Measurements from ENCODE around the gene NRXN3.

NRXN3 gene

GRCh38 chr14:78308079-78308478, 137.9 kb downstream of the NRXN3 start:
- no peak overlapping the region for H3K9ac ChIP-seq (ENCODE audit: low read length in 5 of 5)
- H3K9me3 ChIP-seq (ENCODE audit: control insufficient read depth in 5 of 5, low read length in 5 of 5), result peaks cover 0 to 2% (median 0%) of the 10 kb centered on the region in 5 donors
- H3K27me3 ChIP-seq (ENCODE audit: control insufficient read depth in 5 of 5, insufficient read depth in 4 of 5, low read length in 5 of 5), result no peaks in the 10 kb centered on the region
- no peak overlapping the region for H3K27ac ChIP-seq (ENCODE audit: low read depth, low read length)
- H3K4me1 ChIP-seq (ENCODE audit: control insufficient read depth in 5 of 5, insufficient read depth in 5 of 5, low read length in 5 of 5), result no peaks in the 10 kb centered on the region
- no peak overlapping the region for H3K4me3 ChIP-seq (ENCODE audit: low read depth in 1 of 5, low read length in 5 of 5)
- no peaks in the 10 kb centered on the region for H3K36me3 ChIP-seq (ENCODE audit: control insufficient read depth in 5 of 5, insufficient read depth in 5 of 5, low read length in 5 of 5)

DNA sequence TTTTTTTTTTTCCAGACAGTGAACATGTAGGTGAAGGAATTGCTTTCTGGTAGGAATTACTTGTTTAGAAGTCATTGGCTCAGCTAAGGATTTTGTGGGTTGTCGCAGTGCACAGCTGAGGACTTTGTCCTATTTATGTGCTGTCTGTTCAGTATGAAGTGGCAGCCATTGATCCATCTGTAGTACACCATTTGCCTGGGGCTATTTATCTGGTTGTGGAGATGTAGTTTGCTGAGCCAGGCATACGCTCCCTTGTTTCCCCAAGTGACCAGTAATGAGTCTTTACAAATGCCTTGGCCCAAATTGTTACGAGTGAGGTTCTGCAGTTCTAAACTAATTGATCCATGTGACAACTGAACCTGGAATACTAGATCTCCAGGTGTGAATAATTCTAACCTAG, 140.1 kb downstream of the NRXN3 start:
- no peak overlapping the region for H3K27ac ChIP-seq (ENCODE audit: low read depth, low read length)
- H3K36me3 ChIP-seq (ENCODE audit: control insufficient read depth in 5 of 5, insufficient read depth in 5 of 5, low read length in 5 of 5), result no peaks in the 10 kb centered on the region
- no peaks in the 10 kb centered on the region for H3K4me1 ChIP-seq (ENCODE audit: control insufficient read depth in 5 of 5, insufficient read depth in 5 of 5, low read length in 5 of 5)
- no peaks in the 10 kb centered on the region for H3K9me3 ChIP-seq (ENCODE audit: control insufficient read depth in 5 of 5, low read length in 5 of 5)
- peaks cover 0 to 3% (median 0%) of the 10 kb centered on the region in 5 donors for H3K27me3 ChIP-seq (ENCODE audit: control insufficient read depth in 5 of 5, insufficient read depth in 4 of 5, low read length in 5 of 5)
- no peak overlapping the region for H3K9ac ChIP-seq (ENCODE audit: low read length in 5 of 5)
- H3K4me3 ChIP-seq (ENCODE audit: low read depth in 1 of 5, low read length in 5 of 5), result no peak overlapping the region

GRCh38 chr14:78313499-78313898, 143.3 kb downstream of the NRXN3 start:
- H3K9me3 ChIP-seq (ENCODE audit: control insufficient read depth in 5 of 5, low read length in 5 of 5), result no peaks in the 10 kb centered on the region
- no peak overlapping the region for H3K9ac ChIP-seq (ENCODE audit: low read length in 5 of 5)
- H3K4me3 ChIP-seq (ENCODE audit: low read depth in 1 of 5, low read length in 5 of 5), result no peak overlapping the region
- H3K36me3 ChIP-seq (ENCODE audit: control insufficient read depth in 5 of 5, insufficient read depth in 5 of 5, low read length in 5 of 5), result no peaks in the 10 kb centered on the region
- peaks cover 0 to 3% (median 1%) of the 10 kb centered on the region in 5 donors for H3K27me3 ChIP-seq (ENCODE audit: control insufficient read depth in 5 of 5, insufficient read depth in 4 of 5, low read length in 5 of 5)
- no peaks in the 10 kb centered on the region for H3K4me1 ChIP-seq (ENCODE audit: control insufficient read depth in 5 of 5, insufficient read depth in 5 of 5, low read length in 5 of 5)
- H3K27ac ChIP-seq (ENCODE audit: low read depth, low read length), result no peak overlapping the region

DNA sequence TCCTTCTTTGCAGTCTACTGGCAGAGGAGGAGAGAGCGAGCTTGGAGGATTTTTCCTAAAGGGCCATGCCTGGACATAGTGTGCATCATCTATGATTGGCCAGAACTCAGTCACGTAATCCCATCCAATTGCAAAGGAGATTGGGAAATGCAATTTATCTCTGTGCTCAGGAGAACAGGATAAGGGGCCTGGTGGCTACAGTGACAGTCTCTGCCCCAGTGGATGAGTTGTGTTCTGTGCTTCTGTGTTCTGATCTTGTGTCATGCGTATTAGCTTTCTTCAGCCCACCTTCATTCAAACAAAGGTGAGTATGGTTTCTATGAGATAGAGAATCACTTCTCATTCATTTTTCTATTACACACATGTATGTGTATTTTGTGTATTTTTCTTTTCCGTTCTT, 144.3 kb downstream of the NRXN3 start:
- H3K36me3 ChIP-seq (ENCODE audit: control insufficient read depth in 5 of 5, insufficient read depth in 5 of 5, low read length in 5 of 5), result no peaks in the 10 kb centered on the region
- no peak overlapping the region for H3K9ac ChIP-seq (ENCODE audit: low read length in 5 of 5)
- no peak overlapping the region for H3K27ac ChIP-seq (ENCODE audit: low read depth, low read length)
- peaks cover 2 to 3% (median 3%) of the 10 kb centered on the region in 5 donors for H3K27me3 ChIP-seq (ENCODE audit: control insufficient read depth in 5 of 5, insufficient read depth in 4 of 5, low read length in 5 of 5)
- H3K9me3 ChIP-seq (ENCODE audit: control insufficient read depth in 5 of 5, low read length in 5 of 5), result no peaks in the 10 kb centered on the region
- no peak overlapping the region for H3K4me3 ChIP-seq (ENCODE audit: low read depth in 1 of 5, low read length in 5 of 5)
- H3K4me1 ChIP-seq (ENCODE audit: control insufficient read depth in 5 of 5, insufficient read depth in 5 of 5, low read length in 5 of 5), result no peaks in the 10 kb centered on the region

DNA sequence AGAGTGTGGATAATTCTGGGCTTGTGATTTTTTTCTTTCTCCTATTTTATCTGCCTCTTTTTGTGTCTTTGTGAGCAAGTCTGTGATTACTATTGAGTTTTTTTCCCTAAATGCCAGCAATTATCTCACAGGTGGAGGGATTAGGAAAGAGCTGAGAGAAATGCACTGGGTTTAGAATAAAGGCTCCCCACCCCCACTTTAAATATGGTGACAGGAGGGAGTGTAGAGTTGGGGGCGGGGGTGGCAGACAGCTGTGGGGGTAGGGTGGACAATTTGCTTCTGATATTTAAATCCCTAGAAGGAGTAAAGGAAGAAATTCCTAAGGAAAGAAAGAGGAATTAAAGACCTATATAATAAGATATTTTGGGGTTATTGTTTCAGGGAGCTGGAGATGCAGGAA, 145.9 kb downstream of the NRXN3 start:
- Histone ChIP-seq H3K4me1 (ENCODE audit: control insufficient read depth in 5 of 5, insufficient read depth in 5 of 5, low read length in 5 of 5) (no peaks in the 10 kb centered on the region), H3K27ac (ENCODE audit: low read depth, low read length) (no peak overlapping the region), H3K27me3 (ENCODE audit: control insufficient read depth in 5 of 5, insufficient read depth in 4 of 5, low read length in 5 of 5) (peaks cover 2 to 10% (median 3%) of the 10 kb centered on the region in 5 donors), H3K4me3 (ENCODE audit: low read depth in 1 of 5, low read length in 5 of 5) (no peak overlapping the region), H3K9me3 (ENCODE audit: control insufficient read depth in 5 of 5, low read length in 5 of 5) (no peaks in the 10 kb centered on the region), H3K9ac (ENCODE audit: low read length in 5 of 5) (no peak overlapping the region), H3K36me3 (ENCODE audit: control insufficient read depth in 5 of 5, insufficient read depth in 5 of 5, low read length in 5 of 5) (no peaks in the 10 kb centered on the region)

- no peak overlapping the region for H3K9ac ChIP-seq (ENCODE audit: low read length in 5 of 5)
Measured at GRCh38 chr14:78316786-78317185, 146.6 kb downstream of the NRXN3 start.

DNA sequence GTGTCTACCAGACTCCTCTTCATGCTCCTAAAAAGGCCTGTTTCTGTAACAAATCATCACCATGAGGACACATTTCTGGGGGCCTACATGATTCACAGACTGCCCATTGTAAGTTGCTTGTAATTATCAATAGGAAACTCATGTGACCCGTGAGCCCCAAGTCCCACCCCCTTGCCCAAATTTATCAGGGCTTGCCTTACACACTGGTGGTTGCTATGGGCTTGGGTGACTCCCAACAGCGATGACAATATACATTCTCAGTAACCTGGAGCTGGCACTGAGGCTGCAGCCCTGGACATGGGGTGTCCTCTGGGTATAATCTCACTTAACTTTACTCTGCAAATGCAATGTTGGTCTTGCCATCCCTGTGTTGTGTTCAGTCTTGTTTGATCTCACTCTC, 149.2 kb downstream of the NRXN3 start:
- Histone ChIP-seq H3K27ac (ENCODE audit: low read depth, low read length) (no peak overlapping the region), H3K9ac (ENCODE audit: low read length in 5 of 5) (no peak overlapping the region), H3K9me3 (ENCODE audit: control insufficient read depth in 5 of 5, low read length in 5 of 5) (no peaks in the 10 kb centered on the region), H3K27me3 (ENCODE audit: control insufficient read depth in 5 of 5, insufficient read depth in 4 of 5, low read length in 5 of 5) (peaks cover 2 to 7% (median 3%) of the 10 kb centered on the region in 5 donors), H3K36me3 (ENCODE audit: control insufficient read depth in 5 of 5, insufficient read depth in 5 of 5, low read length in 5 of 5) (no peaks in the 10 kb centered on the region), H3K4me1 (ENCODE audit: control insufficient read depth in 5 of 5, insufficient read depth in 5 of 5, low read length in 5 of 5) (no peaks in the 10 kb centered on the region), H3K4me3 (ENCODE audit: low read depth in 1 of 5, low read length in 5 of 5) (no peak overlapping the region)

More at GRCh38 chr14:78316786-78317185, 146.6 kb downstream of the NRXN3 start:
- H3K36me3 ChIP-seq (ENCODE audit: control insufficient read depth in 5 of 5, insufficient read depth in 5 of 5, low read length in 5 of 5), result no peaks in the 10 kb centered on the region
- H3K27ac ChIP-seq (ENCODE audit: low read depth, low read length), result no peak overlapping the region
- H3K4me3 ChIP-seq (ENCODE audit: low read depth in 1 of 5, low read length in 5 of 5), result no peak overlapping the region
- no peaks in the 10 kb centered on the region for H3K4me1 ChIP-seq (ENCODE audit: control insufficient read depth in 5 of 5, insufficient read depth in 5 of 5, low read length in 5 of 5)
- H3K27me3 ChIP-seq (ENCODE audit: control insufficient read depth in 5 of 5, insufficient read depth in 4 of 5, low read length in 5 of 5), result peaks cover 2 to 10% (median 3%) of the 10 kb centered on the region in 5 donors
- no peaks in the 10 kb centered on the region for H3K9me3 ChIP-seq (ENCODE audit: control insufficient read depth in 5 of 5, low read length in 5 of 5)

GRCh38 chr14:78319887-78320635, 149.9 kb downstream of the NRXN3 start:
- no peak overlapping the region for H3K9ac ChIP-seq (ENCODE audit: low read length in 5 of 5)
- no peaks in the 10 kb centered on the region for H3K9me3 ChIP-seq (ENCODE audit: control insufficient read depth in 5 of 5, low read length in 5 of 5)
- H3K27me3 ChIP-seq (ENCODE audit: control insufficient read depth in 5 of 5, insufficient read depth in 4 of 5, low read length in 5 of 5), result peaks cover 2 to 7% (median 3%) of the 10 kb centered on the region in 5 donors

DNA sequence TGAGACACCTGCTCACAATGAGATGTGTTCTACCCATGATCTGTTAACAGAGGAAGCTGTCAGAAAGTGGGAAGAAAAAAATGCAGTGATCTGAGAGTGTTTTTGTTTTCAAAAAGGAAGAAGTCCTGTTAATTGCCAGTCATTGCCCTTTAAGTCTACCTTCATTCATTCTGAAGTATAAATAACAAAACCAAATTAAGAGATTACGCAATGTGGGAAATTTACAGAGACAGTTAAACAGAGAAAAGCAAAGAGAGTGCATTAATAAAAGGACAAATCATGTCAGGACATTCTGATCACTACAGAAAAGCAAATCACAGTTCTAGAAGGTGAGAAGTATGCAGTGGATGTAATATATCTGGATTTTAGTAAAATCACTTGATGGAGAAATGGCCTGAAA, 154.2 kb downstream of the NRXN3 start:
- no peaks in the 10 kb centered on the region for H3K36me3 ChIP-seq (ENCODE audit: control insufficient read depth in 5 of 5, insufficient read depth in 5 of 5, low read length in 5 of 5)
- H3K27ac ChIP-seq (ENCODE audit: low read depth, low read length), result no peak overlapping the region
- H3K9ac ChIP-seq (ENCODE audit: low read length in 5 of 5), result no peak overlapping the region
- no peak overlapping the region for H3K4me3 ChIP-seq (ENCODE audit: low read depth in 1 of 5, low read length in 5 of 5)
- H3K27me3 ChIP-seq (ENCODE audit: control insufficient read depth in 5 of 5, insufficient read depth in 4 of 5, low read length in 5 of 5), result peaks cover 0 to 7% (median 0%) of the 10 kb centered on the region in 5 donors
- H3K9me3 ChIP-seq (ENCODE audit: control insufficient read depth in 5 of 5, low read length in 5 of 5), result no peaks in the 10 kb centered on the region
- no peaks in the 10 kb centered on the region for H3K4me1 ChIP-seq (ENCODE audit: control insufficient read depth in 5 of 5, insufficient read depth in 5 of 5, low read length in 5 of 5)

More at GRCh38 chr14:78319887-78320635, 149.9 kb downstream of the NRXN3 start:
- Histone ChIP-seq H3K27ac (ENCODE audit: low read depth, low read length) (no peak overlapping the region), H3K36me3 (ENCODE audit: control insufficient read depth in 5 of 5, insufficient read depth in 5 of 5, low read length in 5 of 5) (no peaks in the 10 kb centered on the region), H3K4me3 (ENCODE audit: low read depth in 1 of 5, low read length in 5 of 5) (no peak overlapping the region), H3K4me1 (ENCODE audit: control insufficient read depth in 5 of 5, insufficient read depth in 5 of 5, low read length in 5 of 5) (no peaks in the 10 kb centered on the region)

- H3K36me3 ChIP-seq (ENCODE audit: control insufficient read depth in 5 of 5, insufficient read depth in 5 of 5, low read length in 5 of 5), result no peaks in the 10 kb centered on the region
- H3K9me3 ChIP-seq (ENCODE audit: control insufficient read depth in 5 of 5, low read length in 5 of 5), result no peaks in the 10 kb centered on the region
- H3K4me3 ChIP-seq (ENCODE audit: low read depth in 1 of 5, low read length in 5 of 5), result no peak overlapping the region
- no peaks in the 10 kb centered on the region for H3K4me1 ChIP-seq (ENCODE audit: control insufficient read depth in 5 of 5, insufficient read depth in 5 of 5, low read length in 5 of 5)
- H3K9ac ChIP-seq (ENCODE audit: low read length in 5 of 5), result no peak overlapping the region
- H3K27ac ChIP-seq (ENCODE audit: low read depth, low read length), result no peak overlapping the region
- H3K27me3 ChIP-seq (ENCODE audit: control insufficient read depth in 5 of 5, insufficient read depth in 4 of 5, low read length in 5 of 5), result peaks cover 0 to 3% (median 0%) of the 10 kb centered on the region in 5 donors
Measured at GRCh38 chr14:78325911-78326310, 155.7 kb downstream of the NRXN3 start.
